Activated T-cell treated with anti-CD3 and anti-CD28 coated beads, Interleukin-2, amount 50 U/mL, for 4 hours (primary cell): ENCODE results near the gene SAA4. TPM values are rescaled to one million over a fixed set of nuclear protein-coding genes. Genes with fewer than 3 reads are reported as not detected.

Source experiments
- ATAC-seq, 2 donors: fragments of 200-7000 bp; cut with Tn5 transposase; one replicate each; pipeline ENCODE4 v1.10.0; 2021
- DNase-seq: peaks from one replicate; pipeline ENCODE4 v3.0.0-alpha.2; 2020
- H3K27me3 Mint-ChIP-seq: one replicate; pipeline ENCODE4 v1.8.0; 2021; ENCODE audit warnings: low read depth, mixed read lengths
- H3K36me3 Mint-ChIP-seq: one replicate; pipeline ENCODE4 v1.8.0; 2022; ENCODE audit warnings: mixed read lengths; ENCODE audit not compliant: insufficient read depth
- H3K4me1 Mint-ChIP-seq: one replicate; pipeline ENCODE4 v1.8.0; 2021; ENCODE audit warnings: low read depth, mixed read lengths
- H3K4me3 Mint-ChIP-seq: one replicate; pipeline ENCODE4 v1.8.0; 2021; ENCODE audit warnings: mild to moderate bottlenecking, moderate library complexity, mixed read lengths
- H3K9me3 Mint-ChIP-seq: one replicate; pipeline ENCODE4 v1.8.0; 2021; ENCODE audit warnings: mixed read lengths
- total RNA-seq, 3 donors: library from RNA; stranded (reverse); gene quantifications; one replicate each; pipeline ENCODE4 v1.2.1, GENCODE V29; 2021

SAA4 gene
- total RNA-seq, 3 donors from 2014 or later = not detected

DNA sequence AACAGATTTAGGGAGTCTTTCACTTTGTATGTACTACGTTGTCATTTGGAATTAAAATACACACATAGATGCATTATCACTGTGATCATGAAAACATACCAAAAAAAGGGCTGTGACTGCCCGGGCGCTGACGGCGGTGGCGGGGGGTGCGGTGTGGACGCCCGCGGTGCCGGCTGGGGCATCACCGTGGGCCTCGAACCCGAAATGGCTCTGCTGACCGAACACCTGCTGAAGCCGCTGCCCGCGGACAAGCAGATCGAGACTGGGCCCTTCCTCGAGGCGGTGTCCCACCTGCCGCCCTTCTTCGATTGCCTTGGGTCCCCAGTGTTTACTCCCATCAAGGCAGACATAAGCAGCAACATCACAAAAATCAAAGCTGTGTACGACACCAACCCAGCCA is 47.8 kb downstream of the SAA4 start:
- no peak overlapping the region for H3K4me3 Mint-ChIP-seq
- no peak for ATAC-seq
- H3K4me1 Mint-ChIP-seq = no peaks in the 10 kb centered on the region

More for the DNA sequence above, 47.8 kb downstream of the SAA4 start:
- no peaks in the 10 kb centered on the region for H3K36me3 Mint-ChIP-seq
- no peaks in the 10 kb centered on the region for H3K9me3 Mint-ChIP-seq
- DNase-seq = no peak
- peaks cover 40% of the 10 kb centered on the region for H3K27me3 Mint-ChIP-seq

Other genes with a start within 250 kb of the SAA4 start
- 10 to 100 TPM; 17.6 to 22.5 (median 18.6) TPM for gene SERGEF, start 223.8 kb downstream of the SAA4 start, total RNA-seq
- under 1 TPM; 0.35 to 0.51 (median 0.40) TPM for gene TPH1, start 190.5 kb downstream of the SAA4 start, total RNA-seq
- gene SAAL1, start 130.7 kb downstream of the SAA4 start, total RNA-seq = 10 to 100 TPM; 35.0 to 36.3 (median 35.8) TPM
- not detected for gene MRGPRX3, start 104.2 kb downstream of the SAA4 start, total RNA-seq
- not detected for gene MRGPRX4, start 64.0 kb downstream of the SAA4 start, total RNA-seq
- gene SAA2, start 11.9 kb upstream of the SAA4 start, total RNA-seq = 1 to 10 TPM; 4.5 to 6.3 (median 5.0) TPM
- 1 to 10 TPM; 4.3 to 6.1 (median 5.6) TPM for gene SAA1, start 29.5 kb upstream of the SAA4 start, total RNA-seq
- 10 to 100 TPM; 15.9 to 17.3 (median 16.0) TPM for gene HPS5, start 85.3 kb upstream of the SAA4 start, total RNA-seq
- gene GTF2H1, start 85.8 kb upstream of the SAA4 start, total RNA-seq = 10 to 100 TPM; 52.4 to 58.0 (median 56.1) TPM
- gene LDHA, start 157.8 kb upstream of the SAA4 start, total RNA-seq = 1,000 to 10,000 TPM; 1,291 to 1,542 (median 1,369) TPM
- 1 to 10 TPM in 1 of 3 donors, not detected in 2; 1.8 TPM for gene LDHC, start 175.5 kb upstream of the SAA4 start, total RNA-seq
- not detected for gene LDHAL6A, start 219.1 kb upstream of the SAA4 start, total RNA-seq